NT2/D1 (cell line): ENCODE measurements around the gene ZNF516.
A peak's percentile ranks its signal among the peaks of the same experiment; 100 is the strongest.
"Not testable (repeated sequence)": the region's sequence is repeated elsewhere in the genome, so short reads cannot be mapped to it uniquely, and the experiment has no call there.

Source experiments
- DNase-seq: peaks from one replicate; pipeline ENCODE4 v3.0.0-alpha.2; 2011; ENCODE audit warnings: low read depth, low spot score
- H3K27me3 ChIP-seq: 2 replicates; pipeline ENCODE4 v1.6.0; 2011; ENCODE audit warnings: mild to moderate bottlenecking; ENCODE audit not compliant: insufficient read length, insufficient read depth
- H3K36me3 ChIP-seq: 2 replicates; pipeline ENCODE4 v1.6.1; 2011; ENCODE audit warnings: mild to moderate bottlenecking, low read length, mixed read lengths; ENCODE audit not compliant: insufficient read depth, insufficient read length
- H3K4me1 ChIP-seq: 2 replicates; pipeline ENCODE4 v1.5.1; 2011; ENCODE audit not compliant: insufficient read depth, insufficient read length
- H3K4me3 ChIP-seq: 2 replicates; pipeline ENCODE4 v1.5.1; 2011; ENCODE audit warnings: low read depth; ENCODE audit not compliant: insufficient read length
- H3K9ac ChIP-seq: 2 replicates; pipeline ENCODE4 v1.6.0; 2011; ENCODE audit warnings: low read depth; ENCODE audit not compliant: insufficient read length
- H3K9me3 ChIP-seq: 2 replicates; pipeline ENCODE4 v1.5.1; 2011; ENCODE audit warnings: mild to moderate bottlenecking, low read length; ENCODE audit not compliant: insufficient read depth
- SUZ12 ChIP-seq: IDR thresholded peaks from 2 replicates; pipeline ENCODE4 v1.6.1; 2011; ENCODE audit not compliant: insufficient read length, insufficient read depth; ENCODE audit errors: extremely low read depth
- YY1 ChIP-seq: IDR thresholded peaks from 2 replicates; pipeline ENCODE4 v1.6.1; 2011; ENCODE audit not compliant: insufficient read length, insufficient read depth
- ZNF274 ChIP-seq: IDR thresholded peaks from 2 replicates; pipeline ENCODE4 v1.6.1; 2011; ENCODE audit warnings: mild to moderate bottlenecking, low read depth, low read length

The ZNF516 gene, protein sequence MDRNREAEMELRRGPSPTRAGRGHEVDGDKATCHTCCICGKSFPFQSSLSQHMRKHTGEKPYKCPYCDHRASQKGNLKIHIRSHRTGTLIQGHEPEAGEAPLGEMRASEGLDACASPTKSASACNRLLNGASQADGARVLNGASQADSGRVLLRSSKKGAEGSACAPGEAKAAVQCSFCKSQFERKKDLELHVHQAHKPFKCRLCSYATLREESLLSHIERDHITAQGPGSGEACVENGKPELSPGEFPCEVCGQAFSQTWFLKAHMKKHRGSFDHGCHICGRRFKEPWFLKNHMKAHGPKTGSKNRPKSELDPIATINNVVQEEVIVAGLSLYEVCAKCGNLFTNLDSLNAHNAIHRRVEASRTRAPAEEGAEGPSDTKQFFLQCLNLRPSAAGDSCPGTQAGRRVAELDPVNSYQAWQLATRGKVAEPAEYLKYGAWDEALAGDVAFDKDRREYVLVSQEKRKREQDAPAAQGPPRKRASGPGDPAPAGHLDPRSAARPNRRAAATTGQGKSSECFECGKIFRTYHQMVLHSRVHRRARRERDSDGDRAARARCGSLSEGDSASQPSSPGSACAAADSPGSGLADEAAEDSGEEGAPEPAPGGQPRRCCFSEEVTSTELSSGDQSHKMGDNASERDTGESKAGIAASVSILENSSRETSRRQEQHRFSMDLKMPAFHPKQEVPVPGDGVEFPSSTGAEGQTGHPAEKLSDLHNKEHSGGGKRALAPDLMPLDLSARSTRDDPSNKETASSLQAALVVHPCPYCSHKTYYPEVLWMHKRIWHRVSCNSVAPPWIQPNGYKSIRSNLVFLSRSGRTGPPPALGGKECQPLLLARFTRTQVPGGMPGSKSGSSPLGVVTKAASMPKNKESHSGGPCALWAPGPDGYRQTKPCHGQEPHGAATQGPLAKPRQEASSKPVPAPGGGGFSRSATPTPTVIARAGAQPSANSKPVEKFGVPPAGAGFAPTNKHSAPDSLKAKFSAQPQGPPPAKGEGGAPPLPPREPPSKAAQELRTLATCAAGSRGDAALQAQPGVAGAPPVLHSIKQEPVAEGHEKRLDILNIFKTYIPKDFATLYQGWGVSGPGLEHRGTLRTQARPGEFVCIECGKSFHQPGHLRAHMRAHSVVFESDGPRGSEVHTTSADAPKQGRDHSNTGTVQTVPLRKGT

DNA sequence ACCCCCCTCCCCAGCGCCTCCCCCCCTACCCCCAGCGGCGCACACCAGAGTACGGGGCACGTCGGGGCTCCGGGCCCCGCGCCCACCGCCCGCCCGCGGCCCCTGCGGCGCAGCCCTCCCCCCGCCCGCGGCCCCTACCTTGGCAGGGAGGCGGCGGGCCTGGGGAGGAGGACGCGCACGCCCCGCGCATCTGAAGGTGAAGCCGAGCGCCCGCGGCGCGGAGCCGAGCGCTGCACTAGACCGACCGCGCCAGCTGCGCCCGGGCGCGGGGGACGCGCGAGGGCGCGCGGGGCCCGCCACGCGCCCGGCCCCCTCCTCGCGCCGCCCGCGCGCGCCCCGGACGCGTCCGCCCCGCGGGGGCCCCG lies at the start of gene ZNF516:
ZNF516 (minus strand) TSS at position 237 of the 365 bp plus-strand sequence. CDS start 52,188 bp downstream, outside the sequence.
- no peak for DNase-seq
- H3K27me3 ChIP-seq, result peaks cover 11% of the 10 kb centered on the region
- H3K9ac ChIP-seq, result peak within 1 kb of the TSS; percentile 82
- H3K36me3 ChIP-seq, result no peaks in the 10 kb centered on the region
- no peaks in the 10 kb centered on the region for H3K4me1 ChIP-seq
- peak within 1 kb of the TSS; percentile 68 for H3K4me3 ChIP-seq
- TF ChIP-seq SUZ12, result no peak
- no peak for TF ChIP-seq YY1
- no peak for TF ChIP-seq ZNF274
- no peaks in the 10 kb centered on the region for H3K9me3 ChIP-seq

DNA sequence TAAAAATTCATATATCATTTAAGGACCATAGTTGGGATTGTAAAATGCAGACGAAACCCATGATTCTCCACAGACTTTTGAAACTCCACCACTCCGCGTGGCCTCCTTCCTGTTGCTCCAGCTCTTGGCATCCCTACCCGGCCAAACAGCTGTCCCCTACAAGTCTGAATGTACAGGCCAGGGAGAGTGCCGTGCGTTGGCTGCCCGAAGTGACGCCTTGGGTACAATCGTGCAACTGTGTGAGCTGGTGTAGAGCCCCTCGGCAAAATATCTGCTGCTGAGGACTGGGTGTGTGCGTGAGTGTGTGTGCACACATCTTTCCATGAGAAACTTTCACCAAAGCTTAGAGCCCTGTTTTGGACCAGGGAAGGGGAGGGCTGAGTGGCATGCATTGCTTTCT lies 43.8 kb upstream of the ZNF516 start:
- DNase-seq, result no peak
- H3K9me3 ChIP-seq, result no peaks in the 10 kb centered on the region
- H3K4me1 ChIP-seq, result no peaks in the 10 kb centered on the region
- no peak for TF ChIP-seq YY1
- TF ChIP-seq ZNF274, result no peak
- TF ChIP-seq SUZ12, result no peak
- H3K9ac ChIP-seq, result no peak overlapping the region
- H3K4me3 ChIP-seq, result no peak overlapping the region
- no peaks in the 10 kb centered on the region for H3K27me3 ChIP-seq
- no peaks in the 10 kb centered on the region for H3K36me3 ChIP-seq

DNA sequence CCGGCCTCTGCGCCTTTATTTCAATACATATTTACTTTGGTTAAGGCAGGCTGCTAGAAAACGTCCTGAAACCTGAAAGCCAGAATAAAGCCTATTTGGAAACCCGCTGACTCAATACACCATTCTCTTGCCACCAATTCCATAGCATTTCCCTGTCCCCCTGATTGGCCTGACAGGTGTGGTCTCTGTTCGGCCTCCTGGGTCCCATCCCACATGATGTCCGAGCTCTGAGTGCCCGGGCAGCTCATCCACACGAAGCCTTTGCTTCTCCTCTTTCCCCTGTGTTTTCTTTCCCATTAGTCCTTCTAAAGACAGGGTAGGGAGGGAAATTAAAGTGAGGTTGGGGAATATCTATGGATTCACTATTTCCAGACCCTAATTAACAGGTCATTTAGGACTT lies 42.6 kb upstream of the ZNF516 start:
- no peak overlapping the region for H3K9ac ChIP-seq

DNA sequence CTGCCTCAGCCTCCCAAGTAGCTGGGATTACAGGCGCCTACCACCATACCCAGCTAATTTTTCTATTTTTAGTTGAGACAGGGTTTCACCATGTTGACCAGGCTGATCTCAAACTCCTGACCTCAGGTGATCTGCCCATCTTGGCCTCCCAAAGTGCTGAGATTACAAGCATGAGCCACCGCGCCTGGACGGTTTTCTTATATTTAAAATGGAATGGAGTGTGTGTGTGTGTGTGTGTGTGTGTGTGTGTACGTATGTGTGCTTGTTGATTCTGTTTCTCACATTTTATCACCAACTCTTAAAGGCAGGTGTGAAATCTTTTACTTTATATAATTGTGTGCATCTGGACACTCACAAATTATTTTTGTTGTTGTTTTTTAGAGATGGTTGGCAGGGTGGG lies 41.6 kb upstream of the ZNF516 start:
- not testable (repeated sequence) for H3K4me1 ChIP-seq, DNase-seq, H3K36me3 ChIP-seq, H3K27me3 ChIP-seq, H3K9ac ChIP-seq, H3K4me3 ChIP-seq, H3K9me3 ChIP-seq

More for the DNA sequence above, 42.6 kb upstream of the ZNF516 start:
- Histone ChIP-seq H3K36me3 (no peaks in the 10 kb centered on the region), H3K4me1 (no peaks in the 10 kb centered on the region), H3K9me3 (no peaks in the 10 kb centered on the region), H3K27me3 (no peaks in the 10 kb centered on the region), H3K4me3 (no peak overlapping the region)
- TF ChIP-seq ZNF274, result no peak
- no peak for TF ChIP-seq YY1
- no peak for TF ChIP-seq SUZ12
- no peak for DNase-seq

DNA sequence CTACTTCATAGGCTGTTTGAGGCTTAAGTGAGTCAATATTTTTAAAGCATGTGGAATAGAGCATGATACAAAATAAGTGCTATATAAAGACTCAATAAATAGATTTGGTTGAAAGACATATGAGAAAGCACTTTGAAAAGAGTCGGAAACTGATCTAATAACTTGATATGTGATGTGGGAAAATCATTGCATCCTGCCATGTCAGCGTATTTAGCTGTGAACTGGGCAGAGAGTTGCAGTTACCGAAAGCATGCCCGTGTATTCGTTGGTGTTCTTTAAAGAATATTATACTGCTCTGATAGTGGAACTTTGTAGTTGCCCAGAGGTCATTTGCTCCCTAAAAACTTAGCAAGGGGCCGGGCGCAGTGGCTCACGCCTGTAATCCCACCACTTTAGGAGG lies 37.8 kb upstream of the ZNF516 start:
- H3K27me3 ChIP-seq, result no peaks in the 10 kb centered on the region
- no peaks in the 10 kb centered on the region for H3K36me3 ChIP-seq
- no peak overlapping the region for H3K4me3 ChIP-seq
- no peak for DNase-seq
- TF ChIP-seq SUZ12, result no peak
- no peak for TF ChIP-seq ZNF274
- TF ChIP-seq YY1, result no peak
- H3K4me1 ChIP-seq, result peaks cover 2% of the 10 kb centered on the region
- no peak overlapping the region for H3K9ac ChIP-seq
- no peaks in the 10 kb centered on the region for H3K9me3 ChIP-seq

DNA sequence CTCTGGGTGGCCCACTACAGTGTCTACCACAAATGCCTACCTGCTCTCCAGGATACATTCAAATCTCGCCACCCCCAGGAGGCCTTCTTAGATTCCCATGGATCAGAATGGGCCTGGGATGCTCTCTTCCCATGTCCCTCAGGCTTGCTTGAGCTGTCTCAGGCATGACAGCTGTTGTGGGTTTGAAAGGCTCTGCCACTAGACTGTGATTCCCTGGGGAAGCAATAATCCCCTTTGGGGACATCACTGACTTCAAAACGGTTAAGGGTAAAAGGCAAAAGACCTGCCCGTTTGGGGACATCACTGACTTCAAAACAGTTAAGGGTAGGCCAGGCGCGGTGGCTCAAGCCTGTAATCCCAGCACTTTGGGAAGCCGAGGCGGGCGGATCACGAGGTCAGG lies 35.8 kb upstream of the ZNF516 start:
- TF ChIP-seq SUZ12 (no peak), ZNF274 (no peak), YY1 (no peak)
- no peak overlapping the region for H3K9ac ChIP-seq
- no peak for DNase-seq
- no peaks in the 10 kb centered on the region for H3K9me3 ChIP-seq
- H3K36me3 ChIP-seq, result no peaks in the 10 kb centered on the region
- H3K27me3 ChIP-seq, result no peaks in the 10 kb centered on the region
- H3K4me1 ChIP-seq, result peaks cover 5% of the 10 kb centered on the region
- H3K4me3 ChIP-seq, result no peak overlapping the region

DNA sequence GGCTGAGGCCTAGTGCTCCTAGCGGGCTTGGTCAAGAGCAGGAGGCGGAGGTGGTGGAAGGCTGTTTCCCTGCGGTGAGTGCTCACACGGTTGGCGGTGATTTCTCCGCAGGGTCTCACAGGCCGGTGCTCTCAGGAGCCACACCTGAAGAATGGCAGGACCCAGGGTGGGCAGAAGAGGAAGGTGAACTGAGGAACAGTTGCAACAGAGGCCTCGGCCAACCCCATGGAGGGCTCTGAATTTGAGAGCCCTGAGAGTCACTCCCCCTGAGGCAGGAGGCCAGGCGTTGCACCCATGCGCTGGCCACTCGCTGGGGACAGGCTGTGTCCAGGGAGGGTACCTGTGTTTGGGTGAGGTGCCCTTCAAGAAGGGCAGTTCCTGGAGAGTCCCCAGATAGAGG lies 35.3 kb upstream of the ZNF516 start:
- Histone ChIP-seq H3K4me3 (no peak overlapping the region), H3K27me3 (no peaks in the 10 kb centered on the region), H3K36me3 (no peaks in the 10 kb centered on the region), H3K9ac (no peak overlapping the region), H3K4me1 (peaks cover 5% of the 10 kb centered on the region), H3K9me3 (no peaks in the 10 kb centered on the region)
- DNase-seq, result no peak
- TF ChIP-seq ZNF274, result no peak
- no peak for TF ChIP-seq SUZ12
- TF ChIP-seq YY1, result no peak
